ENCODE data around the gene RAB5IF. TPM values are rescaled to one million over a fixed set of nuclear protein-coding genes. Genes with fewer than 3 reads are reported as not detected.

Gene RAB5IF
- total RNA-seq, 4 donors from 2014 or later = 203 to 373 (median 267) TPM

DNA sequence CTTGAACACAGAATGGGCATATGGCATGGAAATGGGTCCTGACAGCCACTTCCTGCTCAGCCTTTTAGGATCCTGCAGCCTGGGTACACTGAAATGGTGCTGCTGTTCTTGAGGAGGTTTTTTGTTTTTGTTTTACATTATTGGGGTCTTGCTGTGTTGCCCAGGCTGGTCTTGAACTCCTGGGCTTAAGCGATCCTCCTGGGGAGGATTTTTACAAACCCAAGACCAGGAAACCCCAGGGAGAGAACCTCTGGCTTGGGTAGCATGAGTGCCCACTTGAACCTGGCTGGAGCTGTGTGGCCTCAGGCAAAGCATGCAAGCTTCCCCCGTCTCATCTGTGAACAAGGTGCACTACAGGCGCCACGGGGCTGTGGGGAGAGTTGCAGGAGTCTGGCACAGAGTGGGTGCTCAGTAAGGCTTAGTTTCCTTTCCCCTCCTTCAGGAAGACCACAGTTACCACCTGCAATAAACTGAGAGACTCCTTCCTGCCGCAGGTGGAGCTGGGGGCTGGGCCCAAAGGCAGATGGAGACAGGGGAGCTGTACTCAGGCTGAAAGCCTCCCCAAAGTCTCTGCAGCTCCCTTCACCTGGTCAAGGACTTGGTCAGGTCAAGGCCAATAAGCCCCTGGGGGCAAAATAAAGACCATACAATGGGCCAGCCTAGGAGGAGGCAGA is 38.6 kb downstream of the RAB5IF start:
- Histone ChIP-seq H3K36me3 (no peaks in the 10 kb centered on the region), H3K4me1 (peaks cover 0 to 10% (median 3%) of the 10 kb centered on the region in 3 donors), H3K27me3 (peaks cover 0 to 20% (median 0%) of the 10 kb centered on the region in 4 donors), H3K9me3 (no peaks in the 10 kb centered on the region), H3K4me3 (peak overlapping the region in 1 of 4 donors; percentile 25), H3K27ac (peak overlapping the region in 1 of 4 donors; percentile 54)
- intact Hi-C loops (cut with DNase I) = no loop called here
- 50% methylated on average over 1 of the region's 5 CpGs; no CpG with 5 or more reads in 1 of the 2 donors for WGBS, 2 donors
- TF ChIP-seq POLR2A (IDR thresholded peaks at IDR 0.05) = no peak
- TF ChIP-seq, protein P1, sequence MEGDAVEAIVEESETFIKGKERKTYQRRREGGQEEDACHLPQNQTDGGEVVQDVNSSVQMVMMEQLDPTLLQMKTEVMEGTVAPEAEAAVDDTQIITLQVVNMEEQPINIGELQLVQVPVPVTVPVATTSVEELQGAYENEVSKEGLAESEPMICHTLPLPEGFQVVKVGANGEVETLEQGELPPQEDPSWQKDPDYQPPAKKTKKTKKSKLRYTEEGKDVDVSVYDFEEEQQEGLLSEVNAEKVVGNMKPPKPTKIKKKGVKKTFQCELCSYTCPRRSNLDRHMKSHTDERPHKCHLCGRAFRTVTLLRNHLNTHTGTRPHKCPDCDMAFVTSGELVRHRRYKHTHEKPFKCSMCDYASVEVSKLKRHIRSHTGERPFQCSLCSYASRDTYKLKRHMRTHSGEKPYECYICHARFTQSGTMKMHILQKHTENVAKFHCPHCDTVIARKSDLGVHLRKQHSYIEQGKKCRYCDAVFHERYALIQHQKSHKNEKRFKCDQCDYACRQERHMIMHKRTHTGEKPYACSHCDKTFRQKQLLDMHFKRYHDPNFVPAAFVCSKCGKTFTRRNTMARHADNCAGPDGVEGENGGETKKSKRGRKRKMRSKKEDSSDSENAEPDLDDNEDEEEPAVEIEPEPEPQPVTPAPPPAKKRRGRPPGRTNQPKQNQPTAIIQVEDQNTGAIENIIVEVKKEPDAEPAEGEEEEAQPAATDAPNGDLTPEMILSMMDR (IDR thresholded peaks at IDR 0.05) = no peak
- no peak for DNase-seq

DNA sequence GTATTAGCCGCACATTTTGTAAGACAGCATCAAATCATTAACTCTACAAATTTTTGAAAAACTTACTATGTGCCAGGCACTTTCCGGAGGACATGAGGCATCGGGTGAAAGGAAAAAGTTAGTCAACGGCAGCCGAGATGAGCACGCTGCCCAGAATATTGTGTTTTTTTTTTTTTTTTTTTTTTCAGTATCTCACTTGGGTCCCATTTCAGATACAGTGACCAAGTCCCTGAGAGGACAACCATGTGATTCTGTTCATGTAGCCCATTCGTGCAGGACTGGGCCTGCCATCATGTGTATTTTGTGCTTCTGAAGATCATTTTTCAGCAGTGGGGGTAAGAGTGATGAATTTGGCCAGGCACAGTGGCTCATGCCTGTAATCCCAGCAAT is 39.1 kb downstream of the RAB5IF start:
- Histone ChIP-seq H3K27me3 (peaks cover 0 to 20% (median 0%) of the 10 kb centered on the region in 4 donors), H3K36me3 (no peaks in the 10 kb centered on the region), H3K4me1 (peaks cover 0 to 10% (median 3%) of the 10 kb centered on the region in 3 donors), H3K9me3 (no peaks in the 10 kb centered on the region), H3K4me3 (peak overlapping the region in 1 of 4 donors; percentile 25), H3K27ac (peak overlapping the region in 2 of 4 donors; percentile 5 to 54)
- TF ChIP-seq, protein P1 (IDR thresholded peaks at IDR 0.05) = no peak
- no peak for TF ChIP-seq POLR2A (IDR thresholded peaks at IDR 0.05)
- no peak for DNase-seq
- 66 to 81% methylated on average over 7 of the region's 7 CpGs for WGBS, 2 donors
- intact Hi-C loops (cut with DNase I) = no loop called here

DNA sequence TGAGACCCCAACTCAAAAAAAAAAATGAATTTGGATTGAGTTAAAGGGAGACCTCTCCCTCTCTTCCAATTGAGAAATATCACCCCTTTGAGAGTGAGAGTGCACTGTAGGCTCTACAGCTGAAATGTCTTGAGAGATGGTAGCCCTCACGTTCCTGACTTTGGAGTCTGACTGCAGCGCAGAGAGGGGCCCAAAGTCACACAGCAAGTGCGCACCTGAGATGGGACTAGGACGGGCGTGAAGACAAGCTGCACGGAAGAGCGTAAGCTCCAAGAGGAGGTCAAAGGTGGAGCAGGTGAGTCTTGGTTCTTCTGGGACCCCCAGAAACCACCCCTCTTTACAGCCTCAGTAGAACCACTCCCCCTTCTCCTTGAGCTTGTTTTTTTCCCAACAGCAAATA is 39.8 kb downstream of the RAB5IF start:
- intact Hi-C loops (cut with DNase I) = no loop called here
- no peaks in the 10 kb centered on the region for H3K9me3 ChIP-seq
- peak overlapping the region in 3 of 4 donors; percentile 5 to 54 (median 27) for H3K27ac ChIP-seq
- peak overlapping the region in 2 of 4 donors; percentile 25 to 42 for H3K4me3 ChIP-seq
- H3K36me3 ChIP-seq = no peaks in the 10 kb centered on the region
- peaks cover 0 to 10% (median 3%) of the 10 kb centered on the region in 3 donors for H3K4me1 ChIP-seq
- WGBS, 2 donors = 67 to 100% methylated on average over 2 to 7 of the region's 7 CpGs
- TF ChIP-seq, protein P1 (IDR thresholded peaks at IDR 0.05) = no peak
- no peak for TF ChIP-seq POLR2A (IDR thresholded peaks at IDR 0.05)
- H3K27me3 ChIP-seq = peaks cover 0 to 20% (median 0%) of the 10 kb centered on the region in 4 donors
- no peak for DNase-seq

DNA sequence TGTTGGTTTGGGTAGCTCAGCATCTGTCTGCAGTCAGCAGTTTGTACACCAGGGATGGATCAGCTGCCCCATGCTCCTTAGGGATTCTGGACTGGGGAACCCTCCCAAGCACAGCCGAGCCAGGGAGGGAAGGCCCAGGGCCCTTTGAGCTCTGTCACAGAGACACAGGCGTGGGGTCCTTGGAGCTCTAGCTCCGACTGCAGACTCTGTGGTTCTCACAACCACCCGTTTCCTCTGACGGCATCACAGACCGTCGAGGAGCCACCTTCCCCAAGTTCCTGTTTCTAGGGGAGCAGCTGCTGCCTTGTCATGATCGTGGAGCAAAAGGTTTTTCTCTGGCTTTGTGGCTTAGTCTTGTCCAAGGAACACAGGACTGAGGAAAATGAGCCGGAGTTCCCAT is 40.4 kb downstream of the RAB5IF start, which contains the start of gene SLA2:
Gene SLA2 (minus strand): TSS at position 199 of the 400 bp plus-strand sequence. CDS start 4,861 bp downstream, outside the sequence.
- TF ChIP-seq, protein P1 (IDR thresholded peaks at IDR 0.05) = no peak
- peak in 1 of 4 donors; percentile 42 for TF ChIP-seq POLR2A (IDR thresholded peaks at IDR 0.05)
- DNase-seq = no peak
- 63 to 74% methylated on average over 4 to 8 of the region's 9 CpGs for WGBS, 2 donors
- peak within 1 kb of the TSS in 2 of 4 donors; percentile 25 to 42 for H3K4me3 ChIP-seq
- peaks cover 0 to 10% (median 3%) of the 10 kb centered on the region in 3 donors for H3K4me1 ChIP-seq
- H3K9me3 ChIP-seq = no peaks in the 10 kb centered on the region
- peaks cover 0 to under 1% (median 0%) of the 10 kb centered on the region in 3 donors for H3K36me3 ChIP-seq
- peaks cover 0 to 20% (median 0%) of the 10 kb centered on the region in 4 donors for H3K27me3 ChIP-seq
- intact Hi-C loops (cut with DNase I) = no loop called here
- H3K27ac ChIP-seq = peak within 1 kb of the TSS in 3 of 4 donors; percentile 5 to 54 (median 27)

GRCh38 chr20:36646678-36647077 is 41.1 kb downstream of the RAB5IF start:
- H3K27ac ChIP-seq = no peak overlapping the region
- peaks cover 0 to 10% (median 3%) of the 10 kb centered on the region in 3 donors for H3K4me1 ChIP-seq
- no peaks in the 10 kb centered on the region for H3K9me3 ChIP-seq
- H3K36me3 ChIP-seq = peaks cover 0 to 8% (median 0%) of the 10 kb centered on the region in 3 donors
- H3K27me3 ChIP-seq = peaks cover 0 to 20% (median 0%) of the 10 kb centered on the region in 4 donors
- no peak for DNase-seq
- no peak overlapping the region for H3K4me3 ChIP-seq
- WGBS, 2 donors = 56 to 58% methylated on average over 3 of the region's 3 CpGs
- intact Hi-C loops (cut with DNase I) = no loop called here
- TF ChIP-seq, protein P1 (IDR thresholded peaks at IDR 0.05) = no peak
- TF ChIP-seq POLR2A (IDR thresholded peaks at IDR 0.05) = no peak
